ENCODE measurements around the gene ZNF865.
A peak's percentile ranks its signal among the peaks of the same experiment; 100 is the strongest.

The ZNF865 gene

GRCh38 chr19:55649268-55650125 is 44.0 kb downstream of the ZNF865 start:
- no peaks in the 10 kb centered on the region for H3K9me3 ChIP-seq (ENCODE audit: control insufficient read depth in 5 of 5, low read length in 5 of 5)
- H3K27ac ChIP-seq (ENCODE audit: low read depth, low read length), result no peak overlapping the region
- peaks cover 14 to 38% (median 34%) of the 10 kb centered on the region in 5 donors for H3K4me1 ChIP-seq (ENCODE audit: control insufficient read depth in 5 of 5, insufficient read depth in 5 of 5, low read length in 5 of 5)
- H3K4me3 ChIP-seq (ENCODE audit: low read depth in 1 of 5, low read length in 5 of 5), result peak overlapping the region in 4 of 5 donors; percentile 72 to 84 (median 76)
- H3K27me3 ChIP-seq (ENCODE audit: control insufficient read depth in 5 of 5, insufficient read depth in 4 of 5, low read length in 5 of 5), result no peaks in the 10 kb centered on the region
- H3K9ac ChIP-seq (ENCODE audit: low read length in 5 of 5), result peak overlapping the region in 3 of 5 donors; percentile 72 to 89 (median 80)
- peaks cover 0 to 19% (median 13%) of the 10 kb centered on the region in 5 donors for H3K36me3 ChIP-seq (ENCODE audit: control insufficient read depth in 5 of 5, insufficient read depth in 5 of 5, low read length in 5 of 5)

- no peak overlapping the region for H3K9ac ChIP-seq (ENCODE audit: low read length in 5 of 5)
- H3K4me3 ChIP-seq (ENCODE audit: low read depth in 1 of 5, low read length in 5 of 5), result no peak overlapping the region
- peaks cover 0 to 13% (median 6%) of the 10 kb centered on the region in 5 donors for H3K36me3 ChIP-seq (ENCODE audit: control insufficient read depth in 5 of 5, insufficient read depth in 5 of 5, low read length in 5 of 5)
- no peaks in the 10 kb centered on the region for H3K27me3 ChIP-seq (ENCODE audit: control insufficient read depth in 5 of 5, insufficient read depth in 4 of 5, low read length in 5 of 5)
- no peak overlapping the region for H3K27ac ChIP-seq (ENCODE audit: low read depth, low read length)
- H3K4me1 ChIP-seq (ENCODE audit: control insufficient read depth in 5 of 5, insufficient read depth in 5 of 5, low read length in 5 of 5), result peaks cover 14 to 32% (median 28%) of the 10 kb centered on the region in 5 donors
- no peaks in the 10 kb centered on the region for H3K9me3 ChIP-seq (ENCODE audit: control insufficient read depth in 5 of 5, low read length in 5 of 5)
These were observed 44.7 kb downstream of the ZNF865 start for GRCh38 chr19:55650126-55650557.

- Histone ChIP-seq H3K36me3 (ENCODE audit: control insufficient read depth in 5 of 5, insufficient read depth in 5 of 5, low read length in 5 of 5) (peaks cover 0 to 7% (median 3%) of the 10 kb centered on the region in 5 donors), H3K27me3 (ENCODE audit: control insufficient read depth in 5 of 5, insufficient read depth in 4 of 5, low read length in 5 of 5) (no peaks in the 10 kb centered on the region), H3K4me1 (ENCODE audit: control insufficient read depth in 5 of 5, insufficient read depth in 5 of 5, low read length in 5 of 5) (peaks cover 14 to 37% (median 30%) of the 10 kb centered on the region in 5 donors), H3K27ac (ENCODE audit: low read depth, low read length) (no peak overlapping the region), H3K9ac (ENCODE audit: low read length in 5 of 5) (no peak overlapping the region), H3K9me3 (ENCODE audit: control insufficient read depth in 5 of 5, low read length in 5 of 5) (no peaks in the 10 kb centered on the region), H3K4me3 (ENCODE audit: low read depth in 1 of 5, low read length in 5 of 5) (no peak overlapping the region)
These were observed 45.3 kb downstream of the ZNF865 start for GRCh38 chr19:55650602-55651230.

GRCh38 chr19:55651236-55651635 is 45.8 kb downstream of the ZNF865 start:
- no peak overlapping the region for H3K4me3 ChIP-seq (ENCODE audit: low read depth in 1 of 5, low read length in 5 of 5)
- peaks cover 14 to 42% (median 35%) of the 10 kb centered on the region in 5 donors for H3K4me1 ChIP-seq (ENCODE audit: control insufficient read depth in 5 of 5, insufficient read depth in 5 of 5, low read length in 5 of 5)
- no peak overlapping the region for H3K9ac ChIP-seq (ENCODE audit: low read length in 5 of 5)
- H3K27ac ChIP-seq (ENCODE audit: low read depth, low read length), result no peak overlapping the region
- H3K36me3 ChIP-seq (ENCODE audit: control insufficient read depth in 5 of 5, insufficient read depth in 5 of 5, low read length in 5 of 5), result peaks cover 0 to 6% (median 3%) of the 10 kb centered on the region in 5 donors
- no peaks in the 10 kb centered on the region for H3K9me3 ChIP-seq (ENCODE audit: control insufficient read depth in 5 of 5, low read length in 5 of 5)
- H3K27me3 ChIP-seq (ENCODE audit: control insufficient read depth in 5 of 5, insufficient read depth in 4 of 5, low read length in 5 of 5), result no peaks in the 10 kb centered on the region

- no peaks in the 10 kb centered on the region for H3K27me3 ChIP-seq (ENCODE audit: control insufficient read depth in 5 of 5, insufficient read depth in 4 of 5, low read length in 5 of 5)
- H3K27ac ChIP-seq (ENCODE audit: low read depth, low read length), result no peak overlapping the region
- H3K4me3 ChIP-seq (ENCODE audit: low read depth in 1 of 5, low read length in 5 of 5), result no peak overlapping the region
- H3K4me1 ChIP-seq (ENCODE audit: control insufficient read depth in 5 of 5, insufficient read depth in 5 of 5, low read length in 5 of 5), result peaks cover 24 to 49% (median 41%) of the 10 kb centered on the region in 5 donors
- no peaks in the 10 kb centered on the region for H3K9me3 ChIP-seq (ENCODE audit: control insufficient read depth in 5 of 5, low read length in 5 of 5)
- H3K9ac ChIP-seq (ENCODE audit: low read length in 5 of 5), result no peak overlapping the region
- H3K36me3 ChIP-seq (ENCODE audit: control insufficient read depth in 5 of 5, insufficient read depth in 5 of 5, low read length in 5 of 5), result peaks cover 0 to 8% (median 6%) of the 10 kb centered on the region in 5 donors
These were observed 47.1 kb downstream of the ZNF865 start for GRCh38 chr19:55652311-55653128.

- Histone ChIP-seq H3K4me3 (ENCODE audit: low read depth in 1 of 5, low read length in 5 of 5) (peak overlapping the region; percentile 79 to 97 (median 89)), H3K27ac (ENCODE audit: low read depth, low read length) (peak overlapping the region; percentile 94), H3K9ac (ENCODE audit: low read length in 5 of 5) (peak overlapping the region; percentile 88 to 98 (median 97)), H3K27me3 (ENCODE audit: control insufficient read depth in 5 of 5, insufficient read depth in 4 of 5, low read length in 5 of 5) (no peaks in the 10 kb centered on the region), H3K4me1 (ENCODE audit: control insufficient read depth in 5 of 5, insufficient read depth in 5 of 5, low read length in 5 of 5) (peaks cover 28 to 50% (median 45%) of the 10 kb centered on the region in 5 donors), H3K36me3 (ENCODE audit: control insufficient read depth in 5 of 5, insufficient read depth in 5 of 5, low read length in 5 of 5) (peaks cover 0 to 9% (median 8%) of the 10 kb centered on the region in 5 donors), H3K9me3 (ENCODE audit: control insufficient read depth in 5 of 5, low read length in 5 of 5) (no peaks in the 10 kb centered on the region)
These were observed 48.3 kb downstream of the ZNF865 start for GRCh38 chr19:55653651-55654322.

- peak overlapping the region; percentile 88 to 98 (median 97) for H3K9ac ChIP-seq (ENCODE audit: low read length in 5 of 5)
- H3K27ac ChIP-seq (ENCODE audit: low read depth, low read length), result peak overlapping the region; percentile 94
- peaks cover 0 to 16% (median 11%) of the 10 kb centered on the region in 5 donors for H3K36me3 ChIP-seq (ENCODE audit: control insufficient read depth in 5 of 5, insufficient read depth in 5 of 5, low read length in 5 of 5)
- H3K4me3 ChIP-seq (ENCODE audit: low read depth in 1 of 5, low read length in 5 of 5), result peak overlapping the region; percentile 79 to 97 (median 89)
- no peaks in the 10 kb centered on the region for H3K9me3 ChIP-seq (ENCODE audit: control insufficient read depth in 5 of 5, low read length in 5 of 5)
- peaks cover 23 to 50% (median 43%) of the 10 kb centered on the region in 5 donors for H3K4me1 ChIP-seq (ENCODE audit: control insufficient read depth in 5 of 5, insufficient read depth in 5 of 5, low read length in 5 of 5)
- no peaks in the 10 kb centered on the region for H3K27me3 ChIP-seq (ENCODE audit: control insufficient read depth in 5 of 5, insufficient read depth in 4 of 5, low read length in 5 of 5)
These were observed 48.9 kb downstream of the ZNF865 start for GRCh38 chr19:55654323-55654867.

- peak within 1 kb of the TSS; percentile 86 to 97 (median 91) for H3K4me3 ChIP-seq (ENCODE audit: low read depth in 1 of 5, low read length in 5 of 5)
- peak within 1 kb of the TSS; percentile 89 to 100 (median 97) for H3K9ac ChIP-seq (ENCODE audit: low read length in 5 of 5)
- no peaks in the 10 kb centered on the region for H3K27me3 ChIP-seq (ENCODE audit: control insufficient read depth in 5 of 5, insufficient read depth in 4 of 5, low read length in 5 of 5)
- H3K36me3 ChIP-seq (ENCODE audit: control insufficient read depth in 5 of 5, insufficient read depth in 5 of 5, low read length in 5 of 5), result peaks cover 0 to 22% (median 14%) of the 10 kb centered on the region in 5 donors
- no peaks in the 10 kb centered on the region for H3K9me3 ChIP-seq (ENCODE audit: control insufficient read depth in 5 of 5, low read length in 5 of 5)
- peak within 1 kb of the TSS; percentile 94 for H3K27ac ChIP-seq (ENCODE audit: low read depth, low read length)
- H3K4me1 ChIP-seq (ENCODE audit: control insufficient read depth in 5 of 5, insufficient read depth in 5 of 5, low read length in 5 of 5), result peaks cover 23 to 55% (median 43%) of the 10 kb centered on the region in 5 donors
These were observed 49.6 kb downstream of the ZNF865 start, which contains the start of gene U2AF2 for GRCh38 chr19:55654868-55655647. Gene U2AF2 (plus strand): TSS chr19:55655035. CDS start chr19:55655105, 70 bp downstream.
